ENCODE measurements around the gene GPRASP1.
"Not testable (repeated sequence)": the region's sequence is repeated elsewhere in the genome, so short reads cannot be mapped to it uniquely, and the experiment has no call there.

Gene GPRASP1, protein sequence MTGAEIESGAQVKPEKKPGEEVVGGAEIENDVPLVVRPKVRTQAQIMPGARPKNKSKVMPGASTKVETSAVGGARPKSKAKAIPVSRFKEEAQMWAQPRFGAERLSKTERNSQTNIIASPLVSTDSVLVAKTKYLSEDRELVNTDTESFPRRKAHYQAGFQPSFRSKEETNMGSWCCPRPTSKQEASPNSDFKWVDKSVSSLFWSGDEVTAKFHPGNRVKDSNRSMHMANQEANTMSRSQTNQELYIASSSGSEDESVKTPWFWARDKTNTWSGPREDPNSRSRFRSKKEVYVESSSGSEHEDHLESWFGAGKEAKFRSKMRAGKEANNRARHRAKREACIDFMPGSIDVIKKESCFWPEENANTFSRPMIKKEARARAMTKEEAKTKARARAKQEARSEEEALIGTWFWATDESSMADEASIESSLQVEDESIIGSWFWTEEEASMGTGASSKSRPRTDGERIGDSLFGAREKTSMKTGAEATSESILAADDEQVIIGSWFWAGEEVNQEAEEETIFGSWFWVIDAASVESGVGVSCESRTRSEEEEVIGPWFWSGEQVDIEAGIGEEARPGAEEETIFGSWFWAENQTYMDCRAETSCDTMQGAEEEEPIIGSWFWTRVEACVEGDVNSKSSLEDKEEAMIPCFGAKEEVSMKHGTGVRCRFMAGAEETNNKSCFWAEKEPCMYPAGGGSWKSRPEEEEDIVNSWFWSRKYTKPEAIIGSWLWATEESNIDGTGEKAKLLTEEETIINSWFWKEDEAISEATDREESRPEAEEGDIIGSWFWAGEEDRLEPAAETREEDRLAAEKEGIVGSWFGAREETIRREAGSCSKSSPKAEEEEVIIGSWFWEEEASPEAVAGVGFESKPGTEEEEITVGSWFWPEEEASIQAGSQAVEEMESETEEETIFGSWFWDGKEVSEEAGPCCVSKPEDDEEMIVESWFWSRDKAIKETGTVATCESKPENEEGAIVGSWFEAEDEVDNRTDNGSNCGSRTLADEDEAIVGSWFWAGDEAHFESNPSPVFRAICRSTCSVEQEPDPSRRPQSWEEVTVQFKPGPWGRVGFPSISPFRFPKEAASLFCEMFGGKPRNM (N-terminal part only)

DNA sequence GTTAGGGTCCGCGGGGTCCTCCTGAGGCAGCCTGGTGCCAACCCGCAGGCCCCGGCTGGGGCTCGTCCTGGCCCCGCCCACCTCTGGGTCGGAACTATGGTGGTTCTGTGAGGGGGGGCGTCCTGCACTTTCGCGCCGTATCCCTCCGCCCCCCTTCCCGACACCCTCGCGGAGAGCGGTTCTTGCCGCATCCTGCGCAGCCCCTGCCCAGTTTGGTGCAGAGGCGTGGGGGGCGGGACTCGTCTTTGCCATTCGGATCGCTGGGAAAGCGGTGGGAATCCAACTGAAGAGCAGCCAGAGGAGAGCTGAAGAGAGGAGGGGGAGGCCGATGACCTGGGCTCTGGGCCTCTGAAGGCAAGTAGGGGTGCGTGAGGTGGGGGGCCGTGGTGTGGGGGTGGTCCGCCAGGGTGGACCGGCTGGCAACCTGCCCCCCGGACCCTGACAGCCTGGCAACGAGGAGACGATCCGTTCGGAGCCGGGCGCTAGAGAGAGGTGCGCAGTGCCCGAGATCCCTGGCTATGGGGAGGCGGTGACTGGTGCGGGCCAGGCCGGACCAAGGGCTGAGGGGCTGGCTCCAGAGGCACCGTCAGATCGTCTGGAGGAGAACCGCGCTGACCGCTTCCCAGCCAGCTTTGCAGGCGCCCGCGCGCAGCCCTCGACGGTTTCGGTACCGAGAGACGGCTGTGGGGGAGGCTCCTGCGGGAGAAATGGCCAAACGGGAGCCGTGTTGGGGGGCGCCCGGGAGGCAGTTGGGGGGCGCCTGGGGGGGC is at the start of gene GPRASP1:
TSS of gene GPRASP1 (plus strand) at position 242 of the 770 bp plus-strand sequence. CDS start 2,431 bp downstream, outside the sequence.
- no peak for DNase-seq (ENCODE audit: low read depth in 2 of 2)

DNA sequence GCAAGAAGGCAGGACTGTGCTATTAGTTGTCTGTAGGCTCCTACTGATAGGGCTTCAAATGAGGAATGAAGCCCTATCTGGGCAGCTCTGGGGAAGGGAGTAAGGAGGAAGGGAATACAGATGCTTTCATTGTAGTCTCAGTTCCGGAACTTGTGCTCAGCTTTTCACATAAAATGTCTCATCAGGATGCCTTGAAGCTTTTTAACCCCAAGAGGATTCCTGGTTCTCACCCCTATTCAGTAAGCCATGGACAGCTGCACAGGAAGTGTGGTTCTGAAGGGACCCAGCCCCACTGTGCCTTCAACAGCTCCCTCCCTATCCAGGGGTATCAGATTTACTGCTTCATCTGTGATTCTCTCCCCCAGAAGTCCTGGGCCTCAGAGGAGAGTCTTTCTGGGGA is 47.0 kb upstream of the GPRASP1 start:
- no peak for DNase-seq (ENCODE audit: low read depth in 2 of 2)

DNA sequence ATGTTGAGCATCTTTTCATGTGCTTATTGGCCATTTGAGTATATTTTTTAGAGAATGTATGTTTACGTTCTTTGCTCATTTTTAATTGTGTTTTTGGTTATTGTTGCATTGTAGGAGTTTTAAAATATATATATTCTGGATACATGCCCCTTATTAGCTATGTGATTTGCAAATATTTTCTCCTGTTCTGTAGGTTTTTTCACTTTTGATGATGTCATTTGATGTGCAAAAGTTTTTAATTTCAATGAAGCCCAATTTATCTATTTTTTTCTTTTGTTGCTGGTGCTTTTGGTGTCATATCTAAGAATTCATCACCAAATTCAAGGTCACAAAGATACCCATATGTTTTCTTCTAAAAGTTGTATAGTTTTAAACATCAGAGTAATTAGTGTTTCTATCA is 45.2 kb upstream of the GPRASP1 start:
- DNase-seq (ENCODE audit: low read depth in 2 of 2): no peak

DNA sequence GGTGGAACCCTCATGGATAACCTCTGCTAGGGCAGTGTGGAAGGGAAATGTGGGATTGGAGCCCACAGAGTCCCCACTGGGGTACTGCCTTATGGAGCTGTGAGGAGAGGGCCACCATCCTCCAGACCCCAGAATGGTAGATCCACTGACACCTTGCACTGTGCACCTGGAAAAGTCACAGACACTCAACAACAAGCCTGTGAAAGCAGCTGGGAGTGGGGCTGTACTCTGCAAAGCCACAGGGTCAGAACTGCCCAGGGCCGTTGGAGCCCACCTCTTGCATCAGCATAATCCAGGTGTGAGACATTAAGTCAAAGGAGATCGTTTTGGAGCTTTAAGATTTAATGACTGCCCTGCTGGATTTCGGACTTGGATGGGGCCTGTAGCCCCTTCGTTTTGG is 40.4 kb upstream of the GPRASP1 start:
- DNase-seq (ENCODE audit: low read depth in 2 of 2): no peak

DNA sequence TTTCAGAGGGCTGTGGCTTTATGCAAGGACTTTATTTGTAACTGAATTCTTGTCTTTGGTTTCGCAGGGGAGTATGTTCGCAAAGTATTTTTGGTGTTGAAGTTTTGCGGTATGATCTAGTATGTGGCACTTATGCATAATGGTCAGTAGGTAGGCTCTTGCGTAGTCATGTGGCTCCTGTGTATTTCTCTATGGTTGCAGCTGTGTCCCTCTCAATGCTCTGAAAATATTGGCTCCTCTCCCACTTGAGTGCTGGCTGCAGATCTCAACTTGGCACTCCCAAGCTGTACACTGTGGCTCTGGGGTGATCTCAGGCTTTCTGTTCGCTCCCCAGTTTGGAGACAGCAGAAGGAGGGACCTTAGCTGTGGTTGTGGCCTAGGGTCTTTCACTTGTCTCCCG is 27.2 kb upstream of the GPRASP1 start:
- DNase-seq (ENCODE audit: low read depth in 2 of 2): no peak

DNA sequence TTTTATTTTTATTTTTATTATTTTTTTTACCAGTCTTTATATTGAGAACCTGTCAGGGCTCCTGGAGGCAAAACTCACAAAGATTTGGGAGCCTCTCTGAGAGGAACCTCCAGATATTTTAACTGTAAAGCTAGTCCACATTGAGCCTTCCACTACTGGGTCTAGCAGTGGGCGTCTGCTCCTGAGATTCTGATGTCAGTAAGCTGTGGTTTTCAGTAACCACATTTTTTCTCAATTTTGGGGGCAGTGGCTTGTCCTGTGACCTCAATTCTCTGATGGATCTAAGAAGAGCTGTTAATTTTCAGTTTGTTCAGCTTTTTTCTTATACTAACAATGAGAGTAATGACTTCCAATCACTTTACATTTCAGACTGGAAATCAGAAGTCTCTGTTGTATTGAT is 23.6 kb upstream of the GPRASP1 start:
- no peak for DNase-seq (ENCODE audit: low read depth in 2 of 2)

DNA sequence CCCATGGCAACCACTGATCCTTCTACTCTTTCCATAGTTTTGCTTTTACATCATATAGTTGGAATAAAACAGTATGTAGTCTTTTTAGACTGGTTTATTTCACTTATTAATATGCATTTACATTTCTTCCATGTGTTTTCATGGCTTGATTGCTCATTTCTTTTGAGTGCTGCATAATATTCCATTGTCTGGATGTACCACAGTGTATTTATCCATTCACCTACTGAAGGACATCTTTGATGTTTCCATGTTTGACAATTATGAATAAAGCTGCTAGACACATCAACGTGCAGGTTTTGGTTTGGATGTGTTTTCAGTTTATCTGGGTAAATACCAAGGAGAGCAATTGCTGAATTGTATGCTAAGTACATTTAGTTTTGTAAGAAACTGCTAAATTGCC is 13.7 kb upstream of the GPRASP1 start:
- DNase-seq (ENCODE audit: low read depth in 2 of 2): no peak

DNA sequence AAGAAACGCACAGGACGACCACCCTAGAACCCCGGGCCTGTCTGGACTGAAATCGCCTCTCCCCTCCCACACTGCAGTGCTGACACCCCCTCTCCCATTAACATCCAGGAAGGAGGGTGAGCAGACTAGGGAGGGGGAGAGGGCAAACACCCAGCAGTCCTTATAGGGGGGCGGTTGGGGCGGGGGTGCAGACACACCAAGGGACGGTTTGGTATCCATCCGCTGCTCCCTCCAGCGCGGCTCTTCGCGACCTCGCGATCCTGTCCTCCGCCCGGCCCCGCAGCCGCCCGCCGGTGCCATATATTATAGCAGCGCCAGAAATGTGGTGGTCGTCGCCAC is 411 bp upstream of the GPRASP1 start:
- no peak for DNase-seq (ENCODE audit: low read depth in 2 of 2)

DNA sequence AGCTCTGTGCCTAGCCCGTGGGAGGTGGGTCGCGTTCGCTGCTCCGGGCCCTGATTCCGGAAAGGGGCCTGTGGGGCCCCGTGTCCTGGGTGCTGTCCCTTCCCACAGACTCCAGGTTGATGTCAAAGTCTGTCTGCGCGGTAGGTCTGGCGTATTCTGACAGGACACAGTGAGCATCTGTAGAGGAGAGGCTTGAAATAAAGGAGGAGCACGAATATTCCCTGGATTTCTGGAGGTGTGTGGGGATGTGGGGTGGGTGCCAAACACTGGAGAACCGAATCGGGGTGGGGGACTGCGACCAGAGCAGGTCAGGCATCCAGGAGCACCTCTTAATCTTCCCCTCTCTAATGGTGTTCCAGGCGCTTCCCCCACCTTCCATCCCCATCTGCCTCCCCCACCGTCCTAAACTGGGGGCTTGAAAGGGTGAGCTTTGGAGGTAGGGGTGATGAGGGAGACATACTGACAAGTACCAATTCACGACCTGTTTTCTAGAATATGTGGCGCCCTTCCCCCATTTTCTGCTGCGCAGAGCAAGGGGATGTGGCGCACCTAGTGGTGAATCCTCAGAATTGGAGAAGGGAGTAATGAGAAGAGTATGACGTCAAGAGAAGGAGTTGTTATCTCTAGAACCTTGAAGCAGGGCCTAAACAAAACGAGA is 877 bp downstream of the GPRASP1 start:
- DNase-seq (ENCODE audit: low read depth in 2 of 2): no peak

DNA sequence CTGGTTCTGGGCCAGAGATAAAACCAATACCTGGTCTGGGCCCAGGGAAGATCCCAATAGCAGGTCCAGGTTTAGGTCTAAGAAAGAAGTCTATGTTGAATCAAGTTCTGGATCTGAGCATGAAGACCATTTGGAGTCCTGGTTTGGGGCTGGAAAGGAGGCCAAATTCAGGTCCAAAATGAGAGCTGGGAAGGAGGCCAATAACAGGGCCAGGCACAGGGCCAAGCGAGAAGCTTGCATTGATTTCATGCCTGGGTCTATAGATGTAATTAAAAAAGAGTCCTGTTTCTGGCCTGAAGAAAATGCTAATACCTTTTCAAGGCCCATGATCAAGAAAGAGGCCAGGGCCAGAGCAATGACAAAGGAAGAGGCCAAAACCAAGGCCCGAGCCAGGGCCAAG is 3.4 kb downstream of the GPRASP1 start:
- no peak for DNase-seq (ENCODE audit: low read depth in 2 of 2)

DNA sequence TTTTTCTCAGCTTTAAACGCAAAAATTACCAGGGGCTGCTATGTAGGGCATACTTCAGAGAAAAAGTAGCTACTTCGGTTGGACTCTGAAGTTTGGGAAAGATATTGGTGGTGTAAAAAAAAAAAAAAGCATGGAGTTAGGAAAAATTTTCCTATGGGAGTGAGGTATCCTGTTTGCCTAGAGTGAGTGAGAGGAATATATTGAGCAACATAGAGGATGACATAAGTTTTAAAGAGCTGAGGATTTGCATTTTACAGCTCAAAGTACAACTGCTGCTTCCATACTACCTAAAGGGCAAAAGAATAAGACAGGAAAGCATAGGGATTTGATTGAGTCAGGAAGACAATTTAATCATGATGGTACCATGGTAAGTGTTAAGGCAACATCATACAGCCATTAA is 7.3 kb downstream of the GPRASP1 start:
- no peak for DNase-seq (ENCODE audit: low read depth in 2 of 2)

DNA sequence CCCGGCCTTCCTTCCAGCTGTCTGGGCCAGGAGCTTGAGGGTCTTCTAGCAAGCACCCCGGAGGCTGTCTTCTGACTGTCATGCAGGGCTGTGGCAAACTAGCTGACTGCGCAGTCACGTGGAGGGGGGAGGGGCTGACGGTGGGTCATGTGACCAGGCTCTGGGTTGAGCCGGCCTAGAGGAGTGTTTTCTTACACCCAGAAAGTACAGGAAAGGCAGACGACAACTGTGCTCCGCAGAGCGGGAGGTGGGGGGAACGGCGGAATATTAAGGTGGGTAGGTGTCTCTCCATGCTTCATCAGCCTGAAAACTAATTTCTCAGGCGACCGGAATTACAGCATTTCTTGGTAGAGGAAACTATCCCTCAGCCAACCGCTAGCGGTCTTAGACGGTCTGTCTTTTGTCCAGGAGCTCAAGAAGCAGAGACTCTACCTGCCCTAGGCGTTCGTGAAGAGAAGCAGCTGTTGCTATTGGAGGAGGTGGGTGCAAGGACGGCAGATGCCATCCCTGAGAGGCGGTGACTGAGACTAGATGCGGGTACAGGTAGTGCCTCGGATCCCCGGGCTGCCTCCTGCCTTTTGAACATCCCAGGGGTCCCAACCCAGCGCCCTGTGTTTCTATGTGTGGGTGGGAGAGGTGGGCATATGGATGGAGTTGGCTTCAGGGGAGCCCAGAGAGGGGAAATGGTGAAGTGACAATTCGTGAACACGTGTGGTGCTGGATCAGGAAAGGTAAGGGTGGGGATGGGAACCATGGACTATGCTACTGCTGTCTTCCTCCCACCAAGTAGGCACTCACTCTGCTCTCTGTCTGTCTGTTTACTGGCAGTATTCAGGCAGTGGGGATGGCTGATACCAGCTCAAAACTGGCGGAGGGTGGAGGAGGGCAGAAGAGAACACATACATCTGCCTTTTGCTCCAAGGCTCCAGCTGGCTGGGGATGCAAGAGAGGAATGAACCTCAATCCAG is 8.8 kb downstream of the GPRASP1 start:
- DNase-seq (ENCODE audit: low read depth in 2 of 2): peak; percentile 54 to 80

DNA sequence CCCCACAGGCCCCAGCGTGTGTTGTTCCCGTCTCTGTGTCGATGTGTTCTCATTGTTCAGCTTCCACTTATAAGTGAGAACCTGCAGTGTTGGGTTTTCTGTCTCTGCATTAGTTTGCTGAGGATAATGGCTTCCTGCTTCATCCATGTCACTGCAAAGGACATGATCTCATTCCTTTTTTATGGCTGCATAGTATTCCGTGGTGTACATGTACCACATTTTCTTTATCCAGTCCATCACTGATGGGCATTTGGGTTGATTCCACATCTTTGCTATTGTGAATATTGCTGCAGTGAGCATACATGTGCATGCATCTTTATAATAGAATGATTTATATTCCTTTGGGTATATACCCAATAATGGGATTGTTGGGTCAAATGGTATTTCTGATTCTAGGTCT is 12.5 kb downstream of the GPRASP1 start:
- not testable (repeated sequence) for DNase-seq (ENCODE audit: low read depth in 2 of 2)

DNA sequence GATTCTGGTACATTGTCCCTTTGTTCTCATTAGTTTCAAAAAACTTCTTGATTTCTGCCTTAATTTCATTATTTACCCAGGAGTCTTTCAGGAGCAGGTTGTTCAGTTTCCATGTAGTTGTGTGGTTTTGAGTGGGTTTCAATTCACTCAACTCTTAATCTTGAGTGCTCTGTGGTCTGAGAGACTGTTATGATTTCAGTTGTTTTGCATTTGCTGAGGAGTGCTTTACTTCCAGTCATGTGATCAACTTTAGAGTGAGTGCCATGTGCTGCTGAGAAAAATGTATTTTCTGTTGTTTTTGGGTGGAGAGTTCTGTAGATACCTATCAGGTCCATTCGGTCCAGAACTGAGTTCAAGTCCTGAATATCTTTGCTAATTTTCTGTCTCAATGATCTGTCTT is 15.8 kb downstream of the GPRASP1 start:
- DNase-seq (ENCODE audit: low read depth in 2 of 2): not testable (repeated sequence)

DNA sequence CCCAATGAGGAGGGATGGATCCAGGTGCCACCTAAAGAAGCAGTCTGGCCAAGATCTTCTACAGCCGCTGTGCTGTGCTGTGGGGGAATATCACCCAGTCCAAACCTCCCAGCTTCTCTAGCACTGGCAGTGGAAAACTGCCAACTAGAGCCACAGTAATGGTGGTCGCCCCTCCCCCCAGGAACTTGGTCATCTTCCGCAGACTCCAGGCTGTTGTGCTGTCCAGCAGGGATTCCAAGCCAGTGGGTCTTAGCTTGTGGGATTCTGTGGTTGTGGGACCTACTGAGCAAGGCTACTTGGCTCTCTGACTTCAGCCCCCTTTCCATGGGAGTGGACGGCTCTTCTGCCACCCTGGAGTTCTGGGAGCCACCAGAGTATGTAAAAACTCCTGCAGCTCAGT is 18.2 kb downstream of the GPRASP1 start:
- DNase-seq (ENCODE audit: low read depth in 2 of 2): no peak

DNA sequence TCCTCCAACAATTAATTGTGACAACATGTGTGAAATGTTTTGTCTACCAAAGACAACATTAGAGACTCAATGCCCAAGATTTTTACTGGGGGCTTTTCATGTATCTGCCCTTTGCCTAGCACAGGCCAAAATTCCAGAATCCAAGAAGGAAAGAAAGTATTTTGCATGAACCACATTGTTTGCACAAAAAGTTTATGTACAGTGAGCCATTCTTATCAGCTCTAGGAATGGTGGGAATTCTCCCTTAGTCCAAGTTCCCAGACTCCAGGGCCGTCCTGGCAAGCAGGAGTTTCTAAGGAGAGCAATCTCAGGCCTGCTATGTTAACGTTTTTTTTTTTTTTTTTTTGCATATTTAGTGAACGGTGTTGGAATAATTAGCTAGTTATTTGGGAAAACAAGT is 21.6 kb downstream of the GPRASP1 start:
- no peak for DNase-seq (ENCODE audit: low read depth in 2 of 2)

DNA sequence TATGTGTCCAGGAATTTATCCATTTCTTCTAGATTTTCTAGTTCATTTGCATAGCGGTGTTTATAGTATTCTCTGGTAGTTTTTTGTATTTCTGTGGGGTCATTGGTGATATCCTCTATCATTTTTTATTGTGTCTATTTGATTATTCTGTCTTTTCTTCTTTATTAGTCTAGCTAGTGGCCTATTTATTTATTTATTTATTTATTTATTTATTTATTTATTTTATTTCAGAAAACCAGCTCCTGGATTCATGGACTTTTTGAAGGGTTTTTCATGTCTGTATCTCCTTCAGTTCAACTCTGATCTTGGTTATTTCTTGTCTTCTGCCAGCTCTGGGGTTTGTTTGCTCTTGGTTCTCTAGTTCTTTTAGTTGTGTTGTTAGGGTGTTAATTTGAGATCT is 26.2 kb downstream of the GPRASP1 start:
- not testable (repeated sequence) for DNase-seq (ENCODE audit: low read depth in 2 of 2)

DNA sequence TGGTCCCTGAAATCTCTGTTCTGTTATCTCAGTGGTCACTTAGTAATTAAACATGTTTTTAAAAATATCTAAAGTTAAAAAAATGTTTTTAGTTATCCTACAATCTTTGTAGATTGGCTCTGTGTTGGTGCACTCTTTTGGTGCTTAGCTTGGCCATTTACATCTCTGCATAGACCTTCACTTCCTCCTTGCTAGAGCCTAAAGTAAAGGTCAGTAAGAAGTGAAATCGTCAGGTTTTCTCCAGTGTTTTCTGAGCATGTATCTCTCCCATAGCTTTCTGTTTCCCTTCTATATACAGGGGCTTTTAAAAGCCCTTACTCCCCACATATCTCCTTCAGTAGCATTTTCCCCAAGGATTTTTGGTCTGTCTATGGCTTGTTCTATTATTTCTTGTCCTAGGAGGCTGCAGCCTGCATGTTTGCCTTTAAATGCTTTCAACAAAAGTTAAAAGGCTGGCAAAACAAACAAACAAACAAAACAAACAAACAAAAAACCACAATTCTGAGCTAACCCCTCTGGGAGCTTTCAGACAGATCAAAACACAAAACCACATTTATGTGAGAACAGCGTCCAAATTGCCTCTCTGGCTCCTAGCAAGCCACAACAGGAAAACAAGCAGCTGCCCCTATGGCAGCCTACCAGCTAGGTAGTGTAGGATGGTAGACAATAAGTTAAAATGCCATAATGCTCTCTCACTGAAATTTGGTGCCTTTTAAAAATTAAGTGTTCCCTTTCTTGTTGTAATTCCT is 33.7 kb downstream of the GPRASP1 start:
- DNase-seq (ENCODE audit: low read depth in 2 of 2): no peak

DNA sequence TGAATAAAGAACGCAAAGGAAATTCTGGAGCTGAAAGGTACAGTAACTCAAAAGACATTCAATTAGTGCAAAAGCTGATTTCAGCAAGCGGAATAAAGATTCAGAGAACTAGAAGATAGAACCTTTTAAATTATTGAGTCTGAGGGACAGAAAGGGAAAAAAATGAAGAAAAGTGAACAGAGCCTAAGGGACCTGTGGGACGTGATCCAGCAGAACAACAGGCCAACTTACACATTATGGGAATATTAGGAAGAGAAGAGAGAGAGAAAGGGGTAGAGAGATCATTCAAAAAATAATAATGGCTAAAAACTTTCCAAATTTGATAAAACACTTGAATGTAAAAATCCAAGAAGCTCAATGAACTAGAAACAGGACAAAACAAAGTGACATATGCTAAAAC is 43.5 kb downstream of the GPRASP1 start:
- DNase-seq (ENCODE audit: low read depth in 2 of 2): no peak

All from stimulated activated CD4-positive, alpha-beta T cell treated with anti-CD3 and anti-CD28 coated beads, Interleukin-15, amount 100 ng/mL, for 48 hours (primary cell).